IMR-90 (cell line): ENCODE data around the gene NEGR1. TPM values are rescaled to one million over a fixed set of nuclear protein-coding genes. Genes with fewer than 3 reads are reported as not detected.

ENCODE experiments used
- ATAC-seq: fragments of 200-7000 bp; cut with Tn5 transposase; 2 replicates; pipeline ENCODE4 v1.9.1; 2020; ENCODE audit warnings: low read depth, mild to moderate bottlenecking, moderate library complexity
- BruUV-seq: library from RNA; stranded (reverse); fragments of 400-500 nt; replicated peaks from 2 replicates; lab custom pipeline; 2021; lab: Mats Ljungman, UMichigan
- CTCF ChIA-PET: fragments of 300-600 bp; formaldehyde crosslinking; extraction: SDS; loops from one replicate; lab custom pipeline; 2021; ENCODE audit warnings: antibody characterized with exemption; lab: Yijun Ruan, JAX
- POLR2A ChIA-PET: fragments of 300-600 bp; sonication (Branson Sonifier 250); formaldehyde crosslinking; loops from one replicate; lab custom pipeline; 2022; ENCODE audit warnings: antibody characterized with exemption; ENCODE audit not compliant: unreplicated experiment; lab: Charles Lee
- DNase-seq: peaks from one replicate; pipeline ENCODE4 v3.0.0; 2013
- H2AFZ ChIP-seq: replicated peaks from 2 replicates; pipeline ENCODE3; 2013; ENCODE audit warnings: low read length, mild to moderate bottlenecking; ENCODE audit not compliant: poor library complexity
- H2AK5ac ChIP-seq: 2 replicates; pipeline ENCODE4 v1.6.1; 2013; ENCODE audit warnings: low read depth, low read length, inconsistent platforms
- H2AK9ac ChIP-seq: replicated peaks from 2 replicates; pipeline ENCODE3; 2013; ENCODE audit warnings: mild to moderate bottlenecking, low read depth, low read length, moderate library complexity; ENCODE audit not compliant: poor library complexity
- H2BK120ac ChIP-seq: 2 replicates; pipeline ENCODE4 v1.6.1; 2013; ENCODE audit warnings: low read depth, low read length, inconsistent platforms
- H2BK15ac ChIP-seq: 3 replicates; pipeline ENCODE4 v1.6.1; 2013; ENCODE audit warnings: low read depth, low read length, inconsistent platforms
- H2BK20ac ChIP-seq: 2 replicates; pipeline ENCODE4 v1.6.1; 2013; ENCODE audit warnings: low read depth, mild to moderate bottlenecking, inconsistent platforms, low read length, moderate library complexity
- H2BK5ac ChIP-seq: 2 replicates; pipeline ENCODE4 v1.6.1; 2013; ENCODE audit warnings: mild to moderate bottlenecking, low read depth, low read length, inconsistent platforms; ENCODE audit not compliant: poor library complexity, severe bottlenecking
- H3K14ac ChIP-seq: replicated peaks from 2 replicates; pipeline ENCODE4 v1.6.1; 2013; ENCODE audit warnings: low read depth, low read length, inconsistent platforms
- H3K18ac ChIP-seq: 2 replicates; pipeline ENCODE4 v1.6.1; 2013; ENCODE audit warnings: low read depth, low read length, control low read depth
- H3K23ac ChIP-seq: 2 replicates; pipeline ENCODE4 v1.6.1; 2013; ENCODE audit warnings: low read depth, low read length, inconsistent platforms
- H3K27ac ChIP-seq: 2 replicates; pipeline ENCODE4 v1.5.1; 2013; ENCODE audit warnings: mild to moderate bottlenecking, control low read depth, low read length; ENCODE audit not compliant: insufficient read depth
- H3K27me3 ChIP-seq: 2 replicates; pipeline ENCODE4 v1.6.1; 2013; ENCODE audit warnings: low read length; ENCODE audit not compliant: control insufficient read depth, insufficient read depth
- H3K36me3 ChIP-seq: 2 replicates; pipeline ENCODE4 v1.6.1; 2013; ENCODE audit warnings: low read length, mixed read lengths; ENCODE audit not compliant: control insufficient read depth, insufficient read depth
- H3K4ac ChIP-seq: 2 replicates; pipeline ENCODE4 v1.6.1; 2013; ENCODE audit warnings: low read depth, low read length, inconsistent platforms
- H3K4me1 ChIP-seq: 2 replicates; pipeline ENCODE4 v1.6.1; 2013; ENCODE audit warnings: low read length, mixed read lengths; ENCODE audit not compliant: control insufficient read depth, insufficient read depth
- H3K4me2 ChIP-seq: 2 replicates; pipeline ENCODE4 v1.6.1; 2013; ENCODE audit warnings: low read depth, mild to moderate bottlenecking, control low read depth, low read length, moderate library complexity
- H3K4me3 ChIP-seq: 2 replicates; pipeline ENCODE4 v1.5.1; 2013; ENCODE audit warnings: low read depth, mild to moderate bottlenecking, control low read depth, low read length, moderate library complexity; ENCODE audit not compliant: insufficient read depth
- H3K56ac ChIP-seq: 2 replicates; pipeline ENCODE4 v1.6.1; 2013; ENCODE audit warnings: low read length, inconsistent platforms; ENCODE audit not compliant: insufficient read depth; ENCODE audit errors: extremely low read depth
- H3K79me1 ChIP-seq, 2 experiments: 2 replicates each; pipeline ENCODE4 v1.6.1; 2013; ENCODE audit warnings: low read length in 2 of 2, inconsistent platforms in 1 of 2, low read depth in 1 of 2
- H3K9ac ChIP-seq: 2 replicates; pipeline ENCODE4 v1.6.1; 2013; ENCODE audit warnings: low read depth, low read length, control low read depth
- H3K9me1 ChIP-seq: 2 replicates; pipeline ENCODE4 v1.6.1; 2013; ENCODE audit warnings: low read length, inconsistent platforms; ENCODE audit not compliant: insufficient read depth
- H3K9me3 ChIP-seq: 2 replicates; pipeline ENCODE4 v1.6.1; 2013; ENCODE audit warnings: low read length; ENCODE audit not compliant: control insufficient read depth, insufficient read depth
- H4K20me1 ChIP-seq: 2 replicates; pipeline ENCODE4 v1.6.1; 2013; ENCODE audit warnings: low read length, inconsistent platforms; ENCODE audit not compliant: insufficient read depth
- H4K5ac ChIP-seq: 2 replicates; pipeline ENCODE4 v1.6.1; 2013; ENCODE audit warnings: mild to moderate bottlenecking, low read depth, low read length, control low read depth
- H4K8ac ChIP-seq, 2 experiments: 2 replicates each; pipeline ENCODE4 v1.6.1; 2013; ENCODE audit warnings: low read depth in 2 of 2, low read length in 2 of 2, control low read depth in 1 of 2, inconsistent platforms in 1 of 2
- H4K91ac ChIP-seq: 2 replicates; pipeline ENCODE4 v1.6.1; 2013; ENCODE audit warnings: low read depth, low read length, inconsistent platforms; ENCODE audit not compliant: insufficient read depth
- WGBS, 2 experiments: methylation state at CpG; one replicate each; pipeline versions ENCODE4 v1.1.5 to v1.1.7; 2013; ENCODE audit warnings: missing lambda C conversion rate in 2 of 2; ENCODE audit not compliant: insufficient read length in 1 of 2; ENCODE audit errors: extremely low coverage in 2 of 2; 5-methylcytosine and 5-hydroxymethylcytosine counted together
- dilution Hi-C: fragments of 300-500 bp; cut with HindIII; formaldehyde crosslinking; loops from one replicate; pipeline ENCODE4 v1.14.3; 2018; ENCODE audit warnings: low sequenced_read_pairs; ENCODE audit not compliant: unreplicated experiment
- in situ Hi-C: fragments of 300-500 bp; cut with MboI; formaldehyde crosslinking; loops from 3 replicates; pipeline ENCODE4 v1.14.3; 2019; ENCODE audit warnings: low sequenced_read_pairs, inconsistent platforms, mixed read lengths
- intact Hi-C: fragments of 100-400 bp; cut with micrococcal nuclease; formaldehyde crosslinking; loops from 2 replicates; pipeline ENCODE4 v1.10.0; 2022
- polyA plus RNA-seq, 3 experiments: library from polyadenylated mRNA; depleted of rRNA; stranded (reverse); fragments of >200 nt; gene quantifications; 2 replicates each; pipeline ENCODE4 v1.2.3, GENCODE V29; 2012; ENCODE audit warnings: low replicate concordance in 1 of 3
- total RNA-seq: library from RNA; depleted of rRNA; stranded (reverse); fragments of >200 nt; gene quantifications from 2 replicates; pipeline ENCODE4 v1.2.3, GENCODE V29; 2012
- TF ChIP-seq, protein P1 (sequence below): fragments of 150-350 bp; IDR thresholded peaks from 2 replicates; pipeline ENCODE4 v1.6.1; 2016; ENCODE audit warnings: low read depth, mild to moderate bottlenecking, low read length, moderate library complexity, borderline replicate concordance

NEGR1 gene
- total and polyA plus RNA-seq, 2 of the 4 experiments (the other 2 are of a cell fraction): 5.1 to 9.1 TPM

DNA sequence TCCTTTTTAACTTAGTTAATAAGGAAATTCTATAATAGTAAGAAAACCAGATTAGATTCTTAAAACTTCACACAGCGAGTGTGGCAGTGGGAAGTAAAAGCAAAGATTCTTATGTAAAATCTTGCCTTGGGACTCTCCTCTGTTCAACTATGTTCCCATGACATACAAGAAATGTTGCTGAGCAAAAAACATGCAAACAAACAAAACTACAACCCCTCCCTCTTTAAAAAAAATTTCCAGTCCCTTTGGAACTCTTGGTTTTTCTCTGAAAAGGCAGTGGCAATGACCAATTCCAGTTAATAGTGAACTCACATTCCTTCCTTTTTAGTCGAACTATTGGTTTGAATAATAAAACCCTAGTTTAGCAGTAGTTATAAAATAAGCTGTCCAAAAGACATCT, 748.4 kb downstream of the NEGR1 start:
- Histone ChIP-seq H2AK9ac (no peak overlapping the region), H4K5ac (no peak overlapping the region), H3K18ac (no peak overlapping the region), H3K9me1 (no peaks in the 10 kb centered on the region), H3K23ac (no peak overlapping the region), H3K27me3 (no peaks in the 10 kb centered on the region), H4K91ac (no peak overlapping the region), H2BK5ac (no peak overlapping the region), H4K20me1 (no peaks in the 10 kb centered on the region), H3K14ac (no peak overlapping the region), H2BK120ac (no peak overlapping the region), H2BK20ac (no peak overlapping the region), H4K8ac (no peak overlapping the region), H3K79me1 (no peaks in the 10 kb centered on the region), H2AK5ac (no peak overlapping the region), H3K27ac (no peak overlapping the region), H3K36me3 (no peaks in the 10 kb centered on the region), H3K9ac (no peak overlapping the region), H2BK15ac (no peak overlapping the region), H3K4ac (no peak overlapping the region), H3K4me2 (no peak overlapping the region), H3K9me3 (no peaks in the 10 kb centered on the region), H3K56ac (no peak overlapping the region), H3K4me1 (no peaks in the 10 kb centered on the region), H3K4me3 (no peak overlapping the region), H2AFZ (no peak overlapping the region)
- no TSS peak for BruUV-seq
- dilution Hi-C loops (no loop called here), in situ Hi-C loops (no loop called here), intact Hi-C loops (no loop called here)
- POLR2A ChIA-PET: no interaction called here
- ATAC-seq: no peak
- no CpG with 5 or more reads among the region's 2 CpGs for WGBS, 2 experiments
- DNase-seq: peak; percentile 4
- TF ChIP-seq, protein P1, sequence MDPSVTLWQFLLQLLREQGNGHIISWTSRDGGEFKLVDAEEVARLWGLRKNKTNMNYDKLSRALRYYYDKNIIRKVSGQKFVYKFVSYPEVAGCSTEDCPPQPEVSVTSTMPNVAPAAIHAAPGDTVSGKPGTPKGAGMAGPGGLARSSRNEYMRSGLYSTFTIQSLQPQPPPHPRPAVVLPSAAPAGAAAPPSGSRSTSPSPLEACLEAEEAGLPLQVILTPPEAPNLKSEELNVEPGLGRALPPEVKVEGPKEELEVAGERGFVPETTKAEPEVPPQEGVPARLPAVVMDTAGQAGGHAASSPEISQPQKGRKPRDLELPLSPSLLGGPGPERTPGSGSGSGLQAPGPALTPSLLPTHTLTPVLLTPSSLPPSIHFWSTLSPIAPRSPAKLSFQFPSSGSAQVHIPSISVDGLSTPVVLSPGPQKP: no peak
- CTCF ChIA-PET: no interaction called here
